Right lung (tissue), 5 donors: ENCODE results near the gene SCP2. TPM values are rescaled to one million over a fixed set of nuclear protein-coding genes. Genes with fewer than 3 reads are reported as not detected.
A peak's percentile ranks its signal among the peaks of the same experiment; 100 is the strongest.
"Not testable (repeated sequence)": the region's sequence is repeated elsewhere in the genome, so short reads cannot be mapped to it uniquely, and the experiment has no call there.

Experiments used
- DNase-seq, 2 donors: peaks; one replicate each; pipeline ENCODE4 v3.0.0-alpha.2; 2013
- polyA plus RNA-seq, 5 donors: library from polyadenylated mRNA; unstranded; fragments of 120-200 nt; gene quantifications; one replicate each; pipeline versions ENCODE4 v1.2.1 to v1.2.3, GENCODE V29; 2013; ENCODE audit warnings: inconsistent platforms in 1 of 5, low replicate concordance in 1 of 5; ENCODE audit not compliant: insufficient read length in 5 of 5, insufficient read depth in 1 of 5

Gene SCP2
- polyA plus RNA-seq, 5 donors = 133 to 168 (median 157) TPM

- DNase-seq = peak; percentile 8
Measured at GRCh38 chr1:52955129-52955970, 28.3 kb downstream of the SCP2 start.

DNA sequence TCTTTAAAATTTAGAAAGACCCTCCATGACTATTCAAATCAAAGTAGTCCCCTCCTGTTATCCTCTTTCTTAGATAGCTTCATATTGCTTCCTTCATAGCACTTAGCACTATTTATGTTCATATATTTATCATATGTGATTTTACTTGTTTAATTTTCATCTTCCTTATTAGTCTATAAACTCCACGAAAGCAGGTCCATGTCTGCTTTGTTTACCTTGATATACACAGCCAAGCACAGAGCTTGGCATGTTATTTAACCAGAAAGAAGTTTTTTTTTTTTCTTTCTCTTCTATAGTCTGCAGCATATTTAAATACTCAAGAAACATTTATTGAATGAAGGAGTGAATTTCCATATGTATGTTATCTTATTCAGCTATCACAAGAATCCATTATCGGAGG, 36.0 kb downstream of the SCP2 start:
- DNase-seq = no peak

- no peak for DNase-seq
Measured at GRCh38 chr1:52967666-52968065, 40.6 kb downstream of the SCP2 start.

GRCh38 chr1:52969234-52969633, 42.2 kb downstream of the SCP2 start:
- not testable (repeated sequence) for DNase-seq

DNA sequence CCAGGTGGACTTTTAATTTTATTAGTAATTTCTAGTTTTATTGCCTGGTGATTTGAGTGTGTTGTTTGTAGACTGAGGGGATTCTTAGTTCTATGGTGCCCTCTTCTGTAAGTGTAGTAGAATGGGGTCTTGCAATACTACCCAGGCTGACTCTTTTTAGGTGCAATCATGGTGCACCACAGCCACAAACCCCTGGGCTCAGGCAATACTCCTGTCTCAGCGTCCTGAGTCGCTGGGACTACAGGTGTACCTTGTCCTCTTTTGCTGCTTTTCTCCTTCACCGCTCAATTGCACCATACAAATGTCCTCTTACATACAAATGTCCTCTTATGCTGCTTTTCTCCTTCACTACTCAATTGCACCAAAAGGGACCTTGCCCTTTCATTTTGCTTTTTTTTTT, 43.1 kb downstream of the SCP2 start:
- DNase-seq = no peak

GRCh38 chr1:52973841-52974240, 46.8 kb downstream of the SCP2 start:
- DNase-seq = no peak

GRCh38 chr1:52976183-52977035, 49.3 kb downstream of the SCP2 start:
- DNase-seq = no peak

- no peak for DNase-seq
Measured at GRCh38 chr1:52978045-52978444, 51.0 kb downstream of the SCP2 start.

DNA sequence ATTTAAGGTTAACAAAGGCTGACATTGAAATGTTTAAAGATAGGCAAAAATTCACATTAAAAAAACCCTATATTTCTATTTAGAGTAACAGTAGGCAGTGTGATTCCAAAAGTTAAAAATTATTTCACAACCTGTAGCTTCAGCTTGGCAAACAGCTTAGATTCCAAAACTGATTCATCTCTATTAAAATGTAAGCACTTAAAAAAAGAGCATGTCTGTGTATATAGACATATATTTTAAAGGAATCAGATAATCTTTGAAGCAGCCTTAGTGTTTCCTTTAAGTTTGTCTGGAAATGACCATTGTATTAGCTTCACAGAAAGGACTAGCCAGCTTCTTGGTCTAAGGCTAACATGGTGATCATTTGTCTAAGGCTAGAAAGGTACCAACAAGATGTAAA, 65.7 kb downstream of the SCP2 start:
- not testable (repeated sequence) for DNase-seq

DNA sequence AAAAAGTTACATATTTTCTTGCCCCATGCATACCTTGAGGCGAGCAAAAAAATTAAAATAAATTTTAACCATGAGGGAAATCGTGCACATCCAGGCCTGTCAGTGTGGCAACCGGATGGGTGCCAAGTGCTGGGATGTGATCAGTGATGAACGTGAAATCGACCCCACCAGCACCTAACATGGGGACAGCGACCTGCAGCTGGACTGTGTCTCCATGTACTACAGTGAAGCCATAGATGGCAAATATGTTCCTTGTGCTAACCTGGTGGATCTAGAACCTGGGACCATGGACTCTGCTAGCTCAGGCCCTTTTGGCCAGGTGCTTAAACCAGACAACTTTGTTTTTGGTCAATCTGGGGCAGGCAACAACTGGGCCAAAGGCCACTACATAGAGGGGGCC, 67.6 kb downstream of the SCP2 start:
- no peak for DNase-seq

GRCh38 chr1:52996653-52997052, 69.6 kb downstream of the SCP2 start:
- no peak for DNase-seq

- DNase-seq = no peak
Measured at GRCh38 chr1:53001128-53001527, 74.1 kb downstream of the SCP2 start.

DNA sequence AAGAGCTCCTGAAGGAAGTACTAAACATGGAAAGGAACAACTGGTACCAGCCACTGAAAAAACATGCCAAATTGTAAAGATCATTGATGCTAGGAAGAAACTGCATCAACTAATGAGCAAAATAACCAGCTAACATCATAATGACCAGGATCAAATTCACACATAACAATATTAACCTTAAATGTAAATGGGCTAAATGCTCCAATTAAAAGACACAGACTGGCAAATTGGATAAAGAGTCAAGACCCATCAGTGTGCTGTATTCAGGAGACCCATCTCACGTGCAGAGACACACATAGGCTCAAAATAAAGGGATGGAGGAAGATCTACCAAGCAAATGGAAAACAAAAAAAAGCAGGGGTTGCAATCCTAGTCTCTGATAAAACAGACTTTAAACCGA, 79.5 kb downstream of the SCP2 start:
- DNase-seq = not testable (repeated sequence)

DNA sequence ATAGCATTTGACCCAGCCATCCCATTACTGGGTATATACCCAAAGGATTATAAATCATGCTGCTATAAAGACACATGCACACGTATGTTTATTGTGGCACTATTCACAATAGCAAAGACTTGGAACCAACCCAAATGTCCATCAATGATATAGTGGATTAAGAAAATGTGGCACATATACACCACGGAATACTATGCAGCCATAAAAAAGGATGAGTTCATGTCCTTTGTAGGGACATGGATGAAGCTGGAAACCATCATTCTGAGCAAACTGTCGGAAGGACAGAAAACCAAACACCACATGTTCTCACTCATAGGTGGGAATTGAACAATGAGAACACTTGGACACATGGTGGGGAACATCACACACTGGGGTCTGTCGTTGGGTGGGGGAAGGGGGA, 83.2 kb downstream of the SCP2 start:
- not testable (repeated sequence) for DNase-seq

- no peak for DNase-seq
Measured at GRCh38 chr1:53011175-53011574, 84.1 kb downstream of the SCP2 start.

DNA sequence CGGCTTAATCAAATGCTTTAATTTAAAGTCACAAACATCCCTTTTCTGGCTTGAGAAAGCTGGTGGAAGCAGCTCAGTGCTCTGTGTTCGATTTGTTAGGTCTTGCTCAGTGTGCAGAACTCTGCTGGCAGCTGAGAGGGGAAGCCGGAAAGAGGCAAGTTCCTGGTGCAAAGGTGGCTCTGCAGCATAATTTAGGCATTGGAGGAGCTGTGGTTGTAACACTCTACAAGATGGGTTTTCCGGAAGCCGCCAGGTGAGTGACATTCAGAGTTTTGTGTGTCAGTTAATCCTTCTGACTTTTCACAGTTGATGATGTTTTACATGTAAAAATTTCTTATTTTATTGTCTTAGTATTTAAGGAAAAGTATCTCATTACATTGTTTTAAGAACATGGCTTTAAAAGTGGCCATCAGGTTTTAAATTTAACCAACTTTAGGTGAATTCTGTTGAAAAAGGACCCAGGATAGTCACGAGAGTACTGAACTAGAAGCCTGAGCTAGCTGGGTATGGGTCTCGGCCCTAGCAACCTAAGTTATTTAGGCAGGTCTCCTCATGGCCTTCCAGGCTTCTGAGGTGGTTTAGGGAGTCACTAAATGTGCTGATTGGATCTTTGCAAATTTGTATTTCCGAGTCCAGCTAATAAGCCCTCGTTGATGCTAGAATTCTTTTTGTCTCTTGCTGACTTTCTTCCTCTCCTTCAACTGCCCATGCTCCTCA, 87.9 kb downstream of the SCP2 start:
- peak; percentile 77 to 78 for DNase-seq

- DNase-seq = no peak
Measured at GRCh38 chr1:53015508-53015860, 88.4 kb downstream of the SCP2 start.

- no peak for DNase-seq
Measured at GRCh38 chr1:53016705-53017104, 89.6 kb downstream of the SCP2 start.

- DNase-seq = no peak
Measured at GRCh38 chr1:53020588-53020987, 93.5 kb downstream of the SCP2 start.

- no peak for DNase-seq
Measured at GRCh38 chr1:53022179-53022578, 95.1 kb downstream of the SCP2 start.

- no peak for DNase-seq
Measured at GRCh38 chr1:53023546-53023945, 96.5 kb downstream of the SCP2 start.

DNA sequence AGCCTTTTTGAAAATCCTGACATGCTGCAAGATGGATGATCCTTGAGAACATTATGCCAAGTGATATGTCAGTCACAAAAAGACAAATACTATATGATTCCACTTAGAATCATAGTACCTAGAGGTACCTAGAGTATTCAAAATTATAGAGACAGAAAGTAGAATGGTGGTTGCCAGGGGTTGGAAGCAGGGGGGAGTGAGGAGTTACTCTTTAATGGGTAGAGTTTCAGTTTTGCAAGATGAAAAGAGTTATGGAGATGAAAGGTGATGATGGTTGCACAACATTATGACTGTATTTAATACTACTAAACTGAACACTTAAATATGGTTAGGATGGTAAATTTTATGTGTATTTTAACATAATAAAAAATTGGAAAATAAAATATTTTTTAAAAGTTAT, 97.0 kb downstream of the SCP2 start:
- no peak for DNase-seq
